Measurements from ENCODE around the gene IGF2BP1. TPM values are rescaled to one million over a fixed set of nuclear protein-coding genes. Genes with fewer than 3 reads are reported as not detected.

Gene IGF2BP1
- total and polyA plus RNA-seq, 2 of the 8 experiments (the other 6 are each of a cell fraction or from before 2014, with no cell fraction given), result 41.6 to 513 TPM

DNA sequence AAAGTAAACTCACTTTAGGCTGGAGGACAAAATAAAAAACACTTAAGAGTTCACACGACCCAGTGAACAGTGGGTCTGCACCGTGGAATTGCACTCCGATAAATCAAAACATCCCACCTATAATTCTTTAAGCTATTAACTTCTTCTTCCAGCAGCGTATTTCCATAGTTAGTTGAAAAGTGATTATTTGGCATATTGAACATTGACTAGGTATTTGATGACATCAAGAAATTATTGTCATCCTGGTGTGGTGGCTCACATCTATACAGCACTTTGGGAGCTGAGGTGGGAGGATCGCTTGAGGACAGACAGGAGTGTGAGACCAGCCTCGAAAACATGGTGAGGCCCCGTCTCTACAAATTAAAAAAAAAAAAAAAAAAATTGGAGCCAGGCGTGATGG, 23.4 kb downstream of the IGF2BP1 start (continued):
- TF ChIP-seq GABPA (IDR thresholded peaks at IDR 0.05; ENCODE audit: borderline replicate concordance, insufficient read depth, low read length) (no peak), EZH2 (IDR thresholded peaks at IDR 0.05; ENCODE audit: low read depth, low read length, severe bottlenecking) (no peak), SRF (IDR thresholded peaks at IDR 0.05; ENCODE audit: low read depth, low read length) (no peak), BACH1 (IDR thresholded peaks at IDR 0.05; ENCODE audit: low read length) (no peak), SIX5 (IDR thresholded peaks at IDR 0.05; ENCODE audit: low read depth, low read length) (no peak), JUN (IDR thresholded peaks at IDR 0.05; ENCODE audit: low read depth, low read length) (no peak), SUZ12 (IDR thresholded peaks at IDR 0.05; ENCODE audit: low read length) (no peak)
